ENCODE data around the gene PHKG2.
"Not testable (repeated sequence)": the region's sequence is repeated elsewhere in the genome, so short reads cannot be mapped to it uniquely, and the experiment has no call there.

The PHKG2 gene, protein sequence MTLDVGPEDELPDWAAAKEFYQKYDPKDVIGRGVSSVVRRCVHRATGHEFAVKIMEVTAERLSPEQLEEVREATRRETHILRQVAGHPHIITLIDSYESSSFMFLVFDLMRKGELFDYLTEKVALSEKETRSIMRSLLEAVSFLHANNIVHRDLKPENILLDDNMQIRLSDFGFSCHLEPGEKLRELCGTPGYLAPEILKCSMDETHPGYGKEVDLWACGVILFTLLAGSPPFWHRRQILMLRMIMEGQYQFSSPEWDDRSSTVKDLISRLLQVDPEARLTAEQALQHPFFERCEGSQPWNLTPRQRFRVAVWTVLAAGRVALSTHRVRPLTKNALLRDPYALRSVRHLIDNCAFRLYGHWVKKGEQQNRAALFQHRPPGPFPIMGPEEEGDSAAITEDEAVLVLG

DNA sequence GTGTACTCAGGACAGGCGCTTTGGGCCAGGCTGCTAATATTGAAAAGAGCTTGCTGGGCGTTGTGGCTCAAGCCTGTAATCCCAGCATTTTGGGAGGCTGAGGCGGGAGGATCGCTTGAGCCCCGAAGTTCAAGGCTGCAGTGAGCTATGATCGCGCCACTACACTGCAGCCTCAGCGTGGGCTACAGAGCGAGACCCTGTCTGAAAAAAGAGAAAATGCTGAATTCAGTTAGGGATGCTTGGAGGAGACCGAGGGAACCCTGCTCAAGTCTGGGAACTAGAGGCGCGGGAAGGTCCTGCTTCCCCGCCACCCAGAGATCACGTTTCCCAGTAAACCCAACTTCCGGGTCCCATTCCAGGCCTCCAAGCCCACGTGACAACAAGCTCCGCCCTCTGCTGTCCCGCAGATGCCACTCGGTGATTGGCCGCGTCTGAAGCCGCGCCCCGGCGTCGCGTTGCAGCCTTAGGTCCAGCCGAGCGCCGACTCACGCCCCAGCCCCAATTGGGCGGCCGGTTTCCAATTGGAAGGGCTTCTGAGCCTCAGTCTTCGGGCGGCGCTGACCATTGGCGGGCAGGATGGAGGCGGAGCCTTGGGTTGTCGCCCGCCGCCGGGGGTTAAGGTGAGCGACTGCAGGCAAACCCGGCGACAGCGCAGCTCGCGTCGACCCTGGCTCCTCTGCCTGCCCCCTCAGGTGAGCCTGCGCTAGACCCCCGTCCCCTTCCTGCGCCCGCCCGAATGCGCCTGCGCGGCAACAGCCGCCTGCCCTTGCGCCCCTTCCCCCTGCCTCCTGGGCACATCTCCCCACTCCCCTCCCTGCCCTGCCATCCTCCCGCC lies at the start of gene PHKG2:
Gene PHKG2 (plus strand): TSS at position 627 of the 835 bp plus-strand sequence. CDS start 396 bp downstream, outside the sequence.
- Histone ChIP-seq H3K9ac (ENCODE audit: low read length) (peak within 1 kb of the TSS; percentile 86), H3K9me3 (ENCODE audit: control insufficient read depth, insufficient read depth, low read depth, low read length) (no peaks in the 10 kb centered on the region), H3K27me3 (ENCODE audit: control insufficient read depth, insufficient read depth, low read length) (no peaks in the 10 kb centered on the region), H3K36me3 (ENCODE audit: control insufficient read depth, insufficient read depth, low read length) (peaks cover 40% of the 10 kb centered on the region), H3K4me1 (ENCODE audit: control insufficient read depth, insufficient read depth, low read length) (0 out of 2 replicates have a peak, but pooled peaks cover 6% of the 10 kb centered on the region), H3K4me3 (ENCODE audit: low read depth, low read length) (peak within 1 kb of the TSS; percentile 87), H3K27ac (ENCODE audit: low read depth, low read length) (peak within 1 kb of the TSS; percentile 11; the same call in 1 of the 2 replicates)

DNA sequence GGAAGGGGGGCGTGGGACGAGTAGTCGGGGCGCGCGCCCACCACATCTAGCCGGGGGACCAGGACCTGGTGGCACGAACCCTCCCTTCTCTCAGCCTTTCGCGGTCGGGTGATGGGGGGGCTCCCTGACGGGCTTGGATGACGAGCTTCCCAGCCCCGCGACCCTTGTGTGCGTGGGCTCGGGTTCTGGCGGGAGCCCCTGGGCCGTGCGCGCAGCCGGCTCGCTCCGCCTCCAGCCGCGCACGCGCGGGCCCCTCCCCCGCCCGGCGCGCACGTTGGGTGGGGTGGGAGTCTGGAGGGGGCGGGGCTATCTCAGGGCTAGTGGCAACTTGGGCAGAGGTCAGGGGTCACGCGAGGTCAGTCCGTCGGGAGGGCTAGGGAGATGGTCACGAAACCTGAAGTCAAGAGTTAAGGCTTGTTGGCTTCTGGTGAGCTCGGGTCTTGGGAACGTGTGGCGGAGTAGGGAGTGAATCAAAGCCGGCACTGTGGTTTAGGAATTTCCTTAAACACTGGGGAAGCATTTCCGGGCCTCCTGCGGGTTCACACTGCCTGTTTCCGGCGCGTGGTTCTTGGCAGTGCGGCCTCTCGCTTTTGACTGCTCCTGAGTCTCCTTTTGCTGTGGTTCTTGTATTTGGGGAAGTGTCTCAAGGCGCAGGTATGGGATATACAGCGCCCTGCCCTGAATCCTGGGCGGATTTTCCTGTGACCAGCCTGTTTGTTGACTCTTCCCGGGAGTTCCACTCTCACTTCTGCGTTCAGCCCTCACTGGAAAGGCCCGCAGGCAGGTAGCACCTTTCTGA lies 49.2 kb upstream of the PHKG2 start, which contains the start of gene SRCAP:
Gene SRCAP (plus strand): TSS at position 356 of the 799 bp plus-strand sequence. CDS start 1,654 bp downstream, outside the sequence.
- Histone ChIP-seq H3K27me3 (ENCODE audit: control insufficient read depth, insufficient read depth, low read length) (peaks cover 34% of the 10 kb centered on the region), H3K4me1 (ENCODE audit: control insufficient read depth, insufficient read depth, low read length) (peaks cover 8% of the 10 kb centered on the region), H3K36me3 (ENCODE audit: control insufficient read depth, insufficient read depth, low read length) (peaks cover 39% of the 10 kb centered on the region), H3K27ac (ENCODE audit: low read depth, low read length) (peak within 1 kb of the TSS; percentile 99), H3K4me3 (ENCODE audit: low read depth, low read length) (peak within 1 kb of the TSS; percentile 96), H3K9ac (ENCODE audit: low read length) (peak within 1 kb of the TSS; percentile 98), H3K9me3 (ENCODE audit: control insufficient read depth, insufficient read depth, low read depth, low read length) (no peaks in the 10 kb centered on the region)

DNA sequence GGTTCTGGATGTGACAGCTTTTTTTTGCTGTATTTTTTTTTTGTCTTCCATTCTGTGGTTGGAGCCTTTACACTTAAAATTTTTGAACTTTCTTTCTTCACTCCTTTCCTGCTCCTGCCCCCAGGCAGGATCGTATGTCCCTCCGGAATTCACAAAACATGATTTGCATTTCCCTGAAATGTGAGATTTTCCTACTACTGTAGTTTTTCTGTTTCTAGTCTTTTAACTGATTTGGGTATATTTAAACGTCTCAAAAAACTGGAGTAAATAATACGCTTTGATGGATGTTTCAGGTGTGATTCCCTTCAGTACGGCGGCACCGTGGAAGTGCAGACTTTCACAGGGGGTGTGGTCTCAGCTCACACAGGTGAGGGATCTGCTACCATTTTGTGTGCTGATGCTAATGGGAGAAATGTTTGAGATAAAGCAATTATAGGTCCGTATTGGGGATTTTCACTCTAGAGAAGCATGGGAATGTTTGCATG lies 48.6 kb upstream of the PHKG2 start:
- Histone ChIP-seq H3K9ac (ENCODE audit: low read length) (peak overlapping the region; percentile 98), H3K27ac (ENCODE audit: low read depth, low read length) (peak overlapping the region; percentile 99; the same call in 1 of the 2 replicates), H3K9me3 (ENCODE audit: control insufficient read depth, insufficient read depth, low read depth, low read length) (no peaks in the 10 kb centered on the region), H3K27me3 (ENCODE audit: control insufficient read depth, insufficient read depth, low read length) (peaks cover 29% of the 10 kb centered on the region), H3K4me3 (ENCODE audit: low read depth, low read length) (peak overlapping the region; percentile 96), H3K36me3 (ENCODE audit: control insufficient read depth, insufficient read depth, low read length) (peaks cover 46% of the 10 kb centered on the region), H3K4me1 (ENCODE audit: control insufficient read depth, insufficient read depth, low read length) (peaks cover 8% of the 10 kb centered on the region)

DNA sequence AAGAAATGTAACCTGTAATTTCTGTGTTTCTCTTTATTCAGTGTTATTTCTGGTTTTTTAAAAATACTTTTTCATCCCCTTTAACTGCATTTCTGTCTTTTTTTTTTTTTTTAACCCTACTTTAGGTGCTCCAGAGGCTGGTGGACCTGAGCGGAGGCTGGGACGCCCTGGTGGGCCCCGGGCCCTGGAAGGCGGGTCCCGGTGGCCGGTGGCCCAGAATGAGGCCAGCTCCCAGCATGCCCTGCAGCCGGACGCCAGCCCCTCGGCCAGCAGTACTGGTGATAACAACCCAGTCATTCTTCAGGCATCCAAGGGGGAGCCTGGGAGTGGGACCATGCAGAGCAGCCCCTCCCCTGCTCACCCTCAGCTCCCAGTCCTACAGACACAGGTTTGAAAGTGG lies 47.7 kb upstream of the PHKG2 start:
- Histone ChIP-seq H3K9ac (ENCODE audit: low read length) (no peak overlapping the region), H3K36me3 (ENCODE audit: control insufficient read depth, insufficient read depth, low read length) (peaks cover 54% of the 10 kb centered on the region)

DNA sequence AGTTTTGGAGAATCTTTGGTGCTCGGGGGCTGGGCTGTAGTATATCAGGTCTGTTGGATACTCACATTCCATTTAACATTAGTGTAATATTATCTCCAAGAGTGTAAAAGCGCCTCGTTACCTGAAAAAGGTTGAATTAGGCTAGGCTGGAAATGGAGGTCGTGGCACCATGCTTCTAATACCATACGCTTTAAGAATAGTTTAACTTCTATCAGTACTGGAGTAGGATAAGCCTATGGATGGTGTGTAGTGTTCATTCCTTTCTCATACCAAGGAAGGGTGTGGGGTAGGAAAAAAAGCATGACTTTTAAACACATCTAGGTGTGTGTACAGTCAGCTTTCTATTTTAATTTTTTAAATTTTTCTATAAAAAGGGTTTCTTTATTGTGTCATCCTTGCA lies 47.3 kb upstream of the PHKG2 start:
- Histone ChIP-seq H3K9me3 (ENCODE audit: control insufficient read depth, insufficient read depth, low read depth, low read length) (no peaks in the 10 kb centered on the region), H3K9ac (ENCODE audit: low read length) (no peak overlapping the region), H3K4me1 (ENCODE audit: control insufficient read depth, insufficient read depth, low read length) (peaks cover 8% of the 10 kb centered on the region), H3K4me3 (ENCODE audit: low read depth, low read length) (no peak overlapping the region), H3K27ac (ENCODE audit: low read depth, low read length) (no peak overlapping the region), H3K36me3 (ENCODE audit: control insufficient read depth, insufficient read depth, low read length) (peaks cover 59% of the 10 kb centered on the region), H3K27me3 (ENCODE audit: control insufficient read depth, insufficient read depth, low read length) (peaks cover 16% of the 10 kb centered on the region)

More for the DNA sequence above, 47.7 kb upstream of the PHKG2 start:
- Histone ChIP-seq H3K27ac (ENCODE audit: low read depth, low read length) (no peak overlapping the region), H3K9me3 (ENCODE audit: control insufficient read depth, insufficient read depth, low read depth, low read length) (no peaks in the 10 kb centered on the region), H3K27me3 (ENCODE audit: control insufficient read depth, insufficient read depth, low read length) (peaks cover 21% of the 10 kb centered on the region), H3K4me1 (ENCODE audit: control insufficient read depth, insufficient read depth, low read length) (peaks cover 8% of the 10 kb centered on the region), H3K4me3 (ENCODE audit: low read depth, low read length) (no peak overlapping the region; the same call in 1 of the 2 replicates)

DNA sequence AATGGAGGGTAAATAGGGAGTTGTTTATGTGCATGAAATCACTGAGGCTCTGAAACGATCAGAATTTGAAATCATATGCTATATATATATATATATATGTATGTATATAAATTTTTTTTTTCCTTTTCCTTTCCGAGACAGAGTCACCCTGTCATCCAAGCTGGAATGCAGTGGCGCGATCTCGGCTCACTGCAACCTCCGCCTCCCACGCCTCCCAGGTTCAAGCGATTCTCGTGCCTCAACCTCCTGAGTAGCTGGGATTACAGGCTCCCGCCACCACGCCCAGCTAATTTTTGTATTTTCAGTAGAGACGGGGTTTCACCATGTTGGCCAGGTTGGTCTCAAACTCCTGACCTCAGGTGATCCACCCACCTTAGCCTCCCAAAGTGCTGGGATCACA lies 45.2 kb upstream of the PHKG2 start:
- H3K9me3 ChIP-seq (ENCODE audit: control insufficient read depth, insufficient read depth, low read depth, low read length); H3K4me1 ChIP-seq (ENCODE audit: control insufficient read depth, insufficient read depth, low read length); H3K27me3 ChIP-seq (ENCODE audit: control insufficient read depth, insufficient read depth, low read length); H3K4me3 ChIP-seq (ENCODE audit: low read depth, low read length); H3K9ac ChIP-seq (ENCODE audit: low read length); H3K27ac ChIP-seq (ENCODE audit: low read depth, low read length): not testable (repeated sequence)
- peaks cover 80% of the 10 kb centered on the region for H3K36me3 ChIP-seq (ENCODE audit: control insufficient read depth, insufficient read depth, low read length)

DNA sequence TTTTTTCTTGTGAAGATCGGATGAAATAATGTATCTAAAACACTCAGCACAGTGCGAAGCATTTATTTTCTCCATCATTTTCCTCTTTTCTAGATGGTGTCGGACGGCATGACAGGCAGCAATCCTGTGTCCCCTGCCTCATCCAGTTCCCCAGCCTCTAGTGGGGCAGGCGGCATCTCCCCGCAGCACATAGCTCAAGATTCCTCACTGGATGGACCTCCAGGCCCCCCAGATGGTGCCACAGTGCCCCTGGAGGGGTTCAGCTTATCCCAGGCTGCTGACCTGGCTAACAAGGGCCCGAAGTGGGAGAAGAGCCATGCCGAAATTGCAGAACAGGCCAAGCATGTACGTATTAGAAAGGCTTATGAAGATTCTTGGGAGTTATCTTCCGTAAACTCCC lies 44.3 kb upstream of the PHKG2 start:
- Histone ChIP-seq H3K9me3 (ENCODE audit: control insufficient read depth, insufficient read depth, low read depth, low read length) (no peaks in the 10 kb centered on the region), H3K4me1 (ENCODE audit: control insufficient read depth, insufficient read depth, low read length) (peaks cover 5% of the 10 kb centered on the region), H3K27me3 (ENCODE audit: control insufficient read depth, insufficient read depth, low read length) (no peaks in the 10 kb centered on the region), H3K4me3 (ENCODE audit: low read depth, low read length) (no peak overlapping the region), H3K9ac (ENCODE audit: low read length) (no peak overlapping the region), H3K36me3 (ENCODE audit: control insufficient read depth, insufficient read depth, low read length) (peaks cover 89% of the 10 kb centered on the region), H3K27ac (ENCODE audit: low read depth, low read length) (no peak overlapping the region)

DNA sequence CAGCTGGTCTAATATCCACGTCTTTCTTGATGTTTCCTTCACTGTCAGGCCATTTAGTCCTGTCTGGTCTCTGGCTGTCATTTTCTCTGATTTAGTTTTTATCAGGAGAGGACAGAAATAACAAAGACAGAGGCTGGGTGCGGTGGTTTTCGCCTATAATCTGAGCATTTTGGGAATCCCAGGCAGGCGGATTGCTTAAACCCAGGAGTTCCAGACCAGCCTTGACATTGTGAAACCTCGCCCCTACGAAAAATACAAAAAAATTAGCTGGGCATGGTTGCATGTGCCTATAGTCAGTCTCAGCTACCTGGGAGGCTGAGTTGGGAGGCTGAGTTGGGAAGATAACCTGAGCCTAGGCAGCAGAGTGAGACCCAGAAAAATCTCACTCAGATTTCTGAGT lies 42.2 kb upstream of the PHKG2 start:
- Histone ChIP-seq H3K4me3 (ENCODE audit: low read depth, low read length) (no peak overlapping the region), H3K27ac (ENCODE audit: low read depth, low read length) (no peak overlapping the region), H3K27me3 (ENCODE audit: control insufficient read depth, insufficient read depth, low read length) (no peaks in the 10 kb centered on the region), H3K9me3 (ENCODE audit: control insufficient read depth, insufficient read depth, low read depth, low read length) (no peaks in the 10 kb centered on the region), H3K36me3 (ENCODE audit: control insufficient read depth, insufficient read depth, low read length) (peaks cover 95% of the 10 kb centered on the region), H3K4me1 (ENCODE audit: control insufficient read depth, insufficient read depth, low read length) (no peaks in the 10 kb centered on the region), H3K9ac (ENCODE audit: low read length) (no peak overlapping the region)

DNA sequence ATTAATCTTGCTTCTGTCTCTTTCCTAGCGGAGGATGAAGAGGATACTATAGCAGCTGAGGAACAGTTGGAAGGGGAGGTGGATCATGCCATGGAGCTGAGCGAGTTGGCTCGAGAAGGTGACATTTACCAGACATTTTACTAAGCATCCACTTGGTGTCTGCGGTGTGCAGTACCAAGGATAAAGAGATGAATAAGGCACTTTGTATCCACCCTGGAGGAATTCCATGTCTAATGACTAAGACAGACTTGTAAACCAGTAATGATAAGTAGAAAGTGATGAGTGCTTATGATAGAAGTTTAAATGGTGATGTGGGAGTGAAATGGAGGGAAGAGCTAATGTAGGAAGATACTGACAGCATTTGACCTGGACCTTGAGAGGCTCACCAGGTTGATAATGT lies 37.3 kb upstream of the PHKG2 start:
- H3K4me1 ChIP-seq (ENCODE audit: control insufficient read depth, insufficient read depth, low read length) = no peaks in the 10 kb centered on the region

DNA sequence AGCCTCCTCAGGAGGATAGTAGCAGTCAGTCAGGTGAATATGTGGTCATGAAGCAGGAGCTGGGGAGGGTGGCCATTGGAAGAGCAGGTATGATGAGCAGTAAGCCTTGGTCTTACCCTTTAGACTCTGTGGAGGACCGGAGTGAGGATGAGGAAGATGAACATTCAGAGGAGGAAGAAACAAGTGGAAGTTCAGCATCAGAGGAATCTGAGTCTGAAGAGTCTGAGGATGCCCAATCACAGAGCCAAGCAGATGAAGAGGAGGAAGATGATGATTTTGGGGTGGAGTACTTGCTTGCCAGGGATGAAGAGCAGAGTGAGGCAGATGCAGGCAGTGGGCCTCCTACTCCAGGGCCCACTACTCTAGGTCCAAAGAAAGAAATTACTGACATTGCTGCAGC lies 36.5 kb upstream of the PHKG2 start:
- H3K9ac ChIP-seq (ENCODE audit: low read length) = no peak overlapping the region
- no peaks in the 10 kb centered on the region for H3K4me1 ChIP-seq (ENCODE audit: control insufficient read depth, insufficient read depth, low read length)
- H3K9me3 ChIP-seq (ENCODE audit: control insufficient read depth, insufficient read depth, low read depth, low read length) = no peaks in the 10 kb centered on the region
- no peak overlapping the region for H3K4me3 ChIP-seq (ENCODE audit: low read depth, low read length)
- peaks cover 95% of the 10 kb centered on the region for H3K36me3 ChIP-seq (ENCODE audit: control insufficient read depth, insufficient read depth, low read length)
- H3K27ac ChIP-seq (ENCODE audit: low read depth, low read length) = no peak overlapping the region
- H3K27me3 ChIP-seq (ENCODE audit: control insufficient read depth, insufficient read depth, low read length) = no peaks in the 10 kb centered on the region

More for the DNA sequence above, 37.3 kb upstream of the PHKG2 start:
- Histone ChIP-seq H3K4me3 (ENCODE audit: low read depth, low read length) (no peak overlapping the region), H3K27ac (ENCODE audit: low read depth, low read length) (no peak overlapping the region), H3K36me3 (ENCODE audit: control insufficient read depth, insufficient read depth, low read length) (peaks cover 95% of the 10 kb centered on the region), H3K27me3 (ENCODE audit: control insufficient read depth, insufficient read depth, low read length) (no peaks in the 10 kb centered on the region), H3K9me3 (ENCODE audit: control insufficient read depth, insufficient read depth, low read depth, low read length) (no peaks in the 10 kb centered on the region), H3K9ac (ENCODE audit: low read length) (no peak overlapping the region)

All from HUES6 (cell line).